ENCODE data around the gene TPGS1. TPM values are rescaled to one million over a fixed set of nuclear protein-coding genes. Genes with fewer than 3 reads are reported as not detected.
A peak's percentile ranks its signal among the peaks of the same experiment; 100 is the strongest.

TPGS1 gene
- total and polyA plus RNA-seq, 2 of the 8 experiments (the other 6 are each of a cell fraction or from before 2014, with no cell fraction given) = 9.1 to 10.6 TPM

DNA sequence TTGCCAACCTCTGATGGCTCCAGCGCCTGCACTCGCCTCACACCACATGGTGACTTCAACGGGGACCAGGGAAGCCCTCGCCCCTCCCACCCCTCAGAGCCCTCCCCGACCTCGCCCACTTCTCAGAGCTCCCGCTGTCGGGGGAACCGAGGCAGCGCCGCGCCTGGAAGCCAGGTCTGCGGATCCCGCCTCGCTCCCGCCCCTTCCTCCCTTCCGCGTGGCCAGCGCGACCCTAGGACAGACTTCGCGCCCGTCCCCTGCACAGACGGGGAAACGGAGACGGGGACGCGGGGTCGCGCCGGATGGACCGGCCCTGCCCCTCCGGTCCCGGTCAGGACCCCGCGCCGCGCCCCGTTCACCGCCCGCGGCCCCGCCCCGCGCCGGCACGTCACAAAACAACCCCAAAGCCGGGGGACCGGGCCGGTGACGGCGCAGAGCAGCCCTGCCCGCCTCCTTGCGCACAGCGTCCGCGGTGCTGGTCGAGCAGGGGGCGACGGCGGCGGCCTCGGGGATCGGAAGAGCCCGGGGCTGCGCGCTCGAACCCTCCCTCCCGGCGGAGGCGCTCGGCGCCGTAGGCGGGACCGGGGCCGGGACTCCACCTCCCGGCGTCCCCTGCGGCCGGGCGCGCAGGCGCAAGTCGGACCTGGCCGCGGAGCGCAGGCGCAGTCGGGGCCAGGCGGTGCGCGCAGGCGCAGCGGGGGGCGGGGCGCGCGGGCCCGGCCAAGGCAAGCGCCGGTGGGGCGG is 23.9 kb downstream of the TPGS1 start:
- ChIA-PET CTCF (ENCODE audit: partially characterized antibody) (interaction anchor here (0.8 to 3.7 kb wide), 10 partner anchors 10 to 147 kb away, joined by 3 to 26 read pairs (median 6); no protein-coding TSS in a partner anchor), POLR2A (ENCODE audit: partially characterized antibody) (interaction anchor here (0.8 to 5.1 kb wide), 18 partner anchors 11 to 267 kb away, joined by 3 to 43 read pairs (median 6); partner anchors contain the start of genes C2CD4C and GZMM)
- Histone ChIP-seq H2BK15ac (ENCODE audit: low read length) (no peak overlapping the region; the same call in 1 of the 2 replicates), H2BK120ac (replicated peaks; ENCODE audit: low read depth, low read length) (peak overlapping the region; percentile 78), H3K4me2 (ENCODE audit: insufficient read depth in 1 of 2, low read depth in 2 of 2, low read length in 2 of 2) (peak overlapping the region; percentile 67 to 89), H2AK5ac (ENCODE audit: low read depth, low read length) (no peak overlapping the region), H3K14ac (ENCODE audit: insufficient read length) (no peak overlapping the region), H3K4me1 (replicated peaks in 1 of 4; ENCODE audit: control insufficient read depth in 3 of 4, insufficient read depth in 4 of 4, low read length in 3 of 4) (peaks cover 0 to 10% (median 8%) of the 10 kb centered on the region in 4 experiments; a peak in 6 of 7 replicates), H4K5ac (ENCODE audit: insufficient read length, low read depth, low read length) (peak overlapping the region; percentile 96), H3K23ac (ENCODE audit: insufficient read length) (no peak overlapping the region), H3K79me1 (ENCODE audit: low read depth, low read length) (peaks cover 13% of the 10 kb centered on the region), H3K36me3 (ENCODE audit: control insufficient read depth in 2 of 4, insufficient read depth in 4 of 4, low read length in 3 of 4) (peaks cover 3 to 6% (median 6%) of the 10 kb centered on the region in 4 experiments; a peak in 4 of 8 replicates), H2BK12ac (ENCODE audit: low read depth, low read length) (no peak overlapping the region), H4K91ac (replicated peaks; ENCODE audit: insufficient read length, low read length) (peak overlapping the region; percentile 65), H2BK20ac (ENCODE audit: low read length) (no peak overlapping the region), H2AFZ (ENCODE audit: low read length) (peak overlapping the region; percentile 87; the same call in 1 of the 2 replicates), H3K27ac (ENCODE audit: low read depth, low read length) (peak overlapping the region; percentile 77; the same call in 1 of the 2 replicates), H3K4me3 (ENCODE audit: extremely low read depth in 1 of 4, insufficient read depth in 2 of 4, low read depth in 3 of 4, low read length in 4 of 4) (peak overlapping the region; percentile 63 to 96 (median 82)), H3K18ac (ENCODE audit: extremely low read depth, low read length) (peak overlapping the region; percentile 96), H3K56ac (replicated peaks; ENCODE audit: insufficient read length, low read depth, low read length) (peak overlapping the region; percentile 79), H3K79me2 (ENCODE audit: control insufficient read depth in 1 of 2, insufficient read depth in 2 of 2, low read length in 2 of 2) (peaks cover 0 to 40% of the 10 kb centered on the region in 2 experiments; a peak in 2 of 4 replicates), H3K23me2 (ENCODE audit: low read depth, low read length) (peaks cover 5% of the 10 kb centered on the region; the same call in 1 of the 2 replicates), H3K27me3 (replicated peaks in 1 of 4; ENCODE audit: control insufficient read depth in 3 of 4, extremely low read depth in 1 of 4, insufficient read depth in 3 of 4, low read length in 3 of 4) (no peaks in the 10 kb centered on the region), H4K20me1 (replicated peaks in 1 of 2; ENCODE audit: control insufficient read depth in 1 of 2, insufficient read depth in 2 of 2, low read length in 2 of 2) (peaks cover 22 to 26% of the 10 kb centered on the region in 2 experiments), H3K9ac (replicated peaks in 1 of 4; ENCODE audit: extremely low read depth in 1 of 4, low read depth in 3 of 4, low read length in 3 of 4) (peak overlapping the region; percentile 22 to 94 (median 48); a peak in 5 of 7 replicates), H3K4ac (replicated peaks; ENCODE audit: insufficient read length, low read depth, low read length) (no peak overlapping the region), H2BK5ac (ENCODE audit: low read depth, low read length) (peak overlapping the region; percentile 85; the same call in 1 of the 2 replicates), H4K8ac (ENCODE audit: extremely low read depth, insufficient read depth, low read length) (peak overlapping the region; percentile 95), H3K9me3 (ENCODE audit: insufficient read depth in 2 of 2, low read depth in 1 of 2, low read length in 1 of 2) (no peaks in the 10 kb centered on the region; a peak in 1 of 4 replicates)
- DNase-seq (ENCODE audit: low read depth in 1 of 2, low spot score in 2 of 2) (peak in 1 of 2 experiments; percentile 94), FAIRE-seq (no peak)
- 2% methylated on average over 56 of the region's 103 CpGs; no CpG with 5 or more reads in 1 of the 2 experiments for WGBS, 2 experiments (ENCODE audit: extremely low coverage in 1 of 2, insufficient coverage in 1 of 2, insufficient read length in 1 of 2, insufficient replicate concordance in 2 of 2, low coverage in 1 of 2, low lambda C conversion rate in 2 of 2, missing lambda C conversion rate in 1 of 2)
- TF ChIP-seq HDAC6 (IDR thresholded peaks at IDR 0.05; ENCODE audit: low read depth, low read length) = no peak
- peak; percentile 66 for TF ChIP-seq TAF1 (IDR thresholded peaks at IDR 0.05; ENCODE audit: low read depth, low read length)
- 0 out of 2 replicates have a peak, but pooled peaks have one; percentile 34 for TF ChIP-seq CREB1 (IDR thresholded peaks at IDR 0.05)
- TF ChIP-seq, protein P1, sequence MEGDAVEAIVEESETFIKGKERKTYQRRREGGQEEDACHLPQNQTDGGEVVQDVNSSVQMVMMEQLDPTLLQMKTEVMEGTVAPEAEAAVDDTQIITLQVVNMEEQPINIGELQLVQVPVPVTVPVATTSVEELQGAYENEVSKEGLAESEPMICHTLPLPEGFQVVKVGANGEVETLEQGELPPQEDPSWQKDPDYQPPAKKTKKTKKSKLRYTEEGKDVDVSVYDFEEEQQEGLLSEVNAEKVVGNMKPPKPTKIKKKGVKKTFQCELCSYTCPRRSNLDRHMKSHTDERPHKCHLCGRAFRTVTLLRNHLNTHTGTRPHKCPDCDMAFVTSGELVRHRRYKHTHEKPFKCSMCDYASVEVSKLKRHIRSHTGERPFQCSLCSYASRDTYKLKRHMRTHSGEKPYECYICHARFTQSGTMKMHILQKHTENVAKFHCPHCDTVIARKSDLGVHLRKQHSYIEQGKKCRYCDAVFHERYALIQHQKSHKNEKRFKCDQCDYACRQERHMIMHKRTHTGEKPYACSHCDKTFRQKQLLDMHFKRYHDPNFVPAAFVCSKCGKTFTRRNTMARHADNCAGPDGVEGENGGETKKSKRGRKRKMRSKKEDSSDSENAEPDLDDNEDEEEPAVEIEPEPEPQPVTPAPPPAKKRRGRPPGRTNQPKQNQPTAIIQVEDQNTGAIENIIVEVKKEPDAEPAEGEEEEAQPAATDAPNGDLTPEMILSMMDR (IDR thresholded peaks at IDR 0.05; ENCODE audit: control extremely low read depth in 1 of 3, insufficient read depth in 1 of 3, low read depth in 1 of 3, low read length in 3 of 3) = no peak
- peak; percentile 39; the same call in 1 of the 2 replicates for TF ChIP-seq POLR2AphosphoS5 (IDR thresholded peaks at IDR 0.05; ENCODE audit: low read depth, low read length)
- peak; percentile 94 for TF ChIP-seq KDM4A (IDR thresholded peaks at IDR 0.05; ENCODE audit: low read depth, low read length, severe bottlenecking)
- TF ChIP-seq SIN3A (conservative IDR thresholded peaks at IDR 0.05 in 1 of 2, IDR thresholded peaks at IDR 0.05 in 1 of 2; ENCODE audit: low read depth in 1 of 2, low read length in 2 of 2) = peak in 1 of 2 experiments; percentile 77; a peak in 2 of 4 replicates
- no peak for TF ChIP-seq CEBPB (IDR thresholded peaks at IDR 0.05; ENCODE audit: low read depth, low read length)
